Astrocyte of the cerebellum (primary cell): ENCODE results near the gene IFRD2.

Source experiments
- DNase-seq: peaks from one replicate; pipeline ENCODE4 v3.0.0-alpha.2; 2011; ENCODE audit warnings: low read depth
- H3K4me3 ChIP-seq: 2 replicates; pipeline ENCODE4 v1.5.1; 2011; ENCODE audit warnings: mild to moderate bottlenecking, low read depth, low read length, moderate library complexity
- in situ Hi-C: cut with HindIII; loops from 2 replicates; pipeline ENCODE4 v1.10.0; 2017; ENCODE audit warnings: low sequenced_read_pairs
- TF ChIP-seq, protein P1 (sequence below): IDR thresholded peaks from 2 replicates; pipeline ENCODE4 v1.5.1; 2012; ENCODE audit warnings: low read length, low read depth, moderate library complexity, mild to moderate bottlenecking; ENCODE audit errors: missing control alignments

IFRD2 gene

DNA sequence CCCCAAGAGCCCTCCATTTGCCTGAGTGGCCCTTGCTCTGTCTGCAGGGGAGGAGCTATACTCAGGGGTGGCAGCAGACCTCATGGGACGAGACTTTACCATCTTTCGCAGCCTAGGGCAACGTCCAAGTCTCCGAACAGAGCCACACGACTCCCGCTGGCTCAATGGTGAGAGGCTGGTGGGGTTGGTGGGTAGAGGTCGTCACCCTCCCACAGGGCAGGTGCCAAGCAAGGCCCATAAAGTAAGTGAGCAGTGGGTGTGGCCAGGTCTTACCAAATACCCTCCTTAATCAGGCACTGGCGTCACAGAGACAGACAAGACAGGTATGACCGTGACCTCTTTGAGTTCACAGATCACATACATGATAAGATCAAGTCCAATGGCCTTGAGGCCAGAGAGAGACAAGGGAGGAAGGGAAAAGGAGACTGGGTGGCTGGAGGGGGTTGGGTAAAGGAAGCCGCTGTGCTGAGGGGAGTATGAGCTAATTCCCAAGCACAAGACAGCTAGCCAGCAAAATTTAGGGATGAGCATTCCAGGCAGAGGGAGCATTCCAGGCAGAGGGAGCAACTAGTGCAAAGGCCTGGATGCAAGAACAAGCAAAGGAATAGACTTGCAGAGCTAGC is 20.8 kb downstream of the IFRD2 start:
- no peak overlapping the region for H3K4me3 ChIP-seq

DNA sequence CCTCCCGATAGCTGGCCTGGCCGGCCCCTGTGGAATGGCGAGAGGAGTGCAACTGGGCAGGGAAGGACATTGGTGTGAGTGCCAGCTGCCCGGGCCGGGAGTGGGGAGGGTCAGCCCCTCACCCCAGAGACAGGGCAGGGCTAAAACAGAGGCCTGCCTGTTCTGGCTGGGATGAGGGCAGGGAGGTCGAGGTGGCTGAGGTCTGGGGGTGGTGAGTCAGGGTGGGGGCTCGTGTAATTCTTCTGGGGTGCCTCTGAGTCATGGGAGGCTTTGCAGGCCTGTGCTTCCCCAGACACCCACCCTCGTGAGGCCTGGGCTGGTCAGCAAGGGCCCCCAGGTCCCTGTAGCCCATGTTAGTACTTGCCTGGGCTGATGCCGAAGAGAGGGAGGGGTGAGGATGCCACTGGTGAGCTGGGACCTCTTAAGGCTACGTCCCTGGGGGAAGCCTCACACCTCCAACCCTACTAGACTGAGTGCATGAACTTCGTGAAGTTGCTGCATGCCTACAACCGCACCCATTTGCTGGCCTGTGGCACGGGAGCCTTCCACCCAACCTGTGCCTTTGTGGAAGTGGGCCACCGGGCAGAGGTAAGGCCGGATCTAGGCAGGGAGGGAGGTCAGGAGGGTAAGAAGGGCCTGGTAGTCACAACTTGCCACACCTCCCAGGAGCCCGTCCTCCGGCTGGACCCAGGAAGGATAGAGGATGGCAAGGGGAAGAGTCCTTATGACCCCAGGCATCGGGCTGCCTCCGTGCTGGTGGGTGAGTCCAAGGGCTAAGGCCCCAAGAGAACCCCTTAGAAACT is 21.6 kb downstream of the IFRD2 start:
- in situ Hi-C loops, result no loop called here
- TF ChIP-seq, protein P1, sequence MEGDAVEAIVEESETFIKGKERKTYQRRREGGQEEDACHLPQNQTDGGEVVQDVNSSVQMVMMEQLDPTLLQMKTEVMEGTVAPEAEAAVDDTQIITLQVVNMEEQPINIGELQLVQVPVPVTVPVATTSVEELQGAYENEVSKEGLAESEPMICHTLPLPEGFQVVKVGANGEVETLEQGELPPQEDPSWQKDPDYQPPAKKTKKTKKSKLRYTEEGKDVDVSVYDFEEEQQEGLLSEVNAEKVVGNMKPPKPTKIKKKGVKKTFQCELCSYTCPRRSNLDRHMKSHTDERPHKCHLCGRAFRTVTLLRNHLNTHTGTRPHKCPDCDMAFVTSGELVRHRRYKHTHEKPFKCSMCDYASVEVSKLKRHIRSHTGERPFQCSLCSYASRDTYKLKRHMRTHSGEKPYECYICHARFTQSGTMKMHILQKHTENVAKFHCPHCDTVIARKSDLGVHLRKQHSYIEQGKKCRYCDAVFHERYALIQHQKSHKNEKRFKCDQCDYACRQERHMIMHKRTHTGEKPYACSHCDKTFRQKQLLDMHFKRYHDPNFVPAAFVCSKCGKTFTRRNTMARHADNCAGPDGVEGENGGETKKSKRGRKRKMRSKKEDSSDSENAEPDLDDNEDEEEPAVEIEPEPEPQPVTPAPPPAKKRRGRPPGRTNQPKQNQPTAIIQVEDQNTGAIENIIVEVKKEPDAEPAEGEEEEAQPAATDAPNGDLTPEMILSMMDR, result no peak
- no peak overlapping the region for H3K4me3 ChIP-seq
- DNase-seq, result no peak

More for the DNA sequence above, 20.8 kb downstream of the IFRD2 start:
- in situ Hi-C loops, result no loop called here
- TF ChIP-seq, protein P1, result no peak
- DNase-seq, result no peak

DNA sequence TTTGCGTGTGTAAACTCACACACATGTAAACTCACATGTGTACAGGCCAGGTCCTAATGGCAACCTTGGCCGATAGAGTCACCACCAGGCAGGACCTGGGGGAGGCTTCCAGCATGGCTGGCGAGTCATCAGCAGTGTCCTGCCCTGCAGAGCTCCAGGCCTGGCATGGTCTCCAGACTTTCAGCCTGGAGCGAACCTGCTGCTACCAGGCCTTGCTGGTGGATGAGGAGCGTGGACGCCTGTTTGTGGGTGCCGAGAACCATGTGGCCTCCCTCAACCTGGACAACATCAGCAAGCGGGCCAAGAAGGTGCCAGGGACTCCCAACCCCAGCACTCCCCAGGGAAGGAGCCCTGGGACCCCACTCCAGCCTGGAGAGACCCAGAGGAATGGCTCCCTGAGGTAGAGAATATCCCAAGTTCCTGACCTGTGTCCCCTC is 22.2 kb downstream of the IFRD2 start:
- DNase-seq, result no peak
- TF ChIP-seq, protein P1, result no peak
- no peak overlapping the region for H3K4me3 ChIP-seq
- in situ Hi-C loops, result no loop called here

DNA sequence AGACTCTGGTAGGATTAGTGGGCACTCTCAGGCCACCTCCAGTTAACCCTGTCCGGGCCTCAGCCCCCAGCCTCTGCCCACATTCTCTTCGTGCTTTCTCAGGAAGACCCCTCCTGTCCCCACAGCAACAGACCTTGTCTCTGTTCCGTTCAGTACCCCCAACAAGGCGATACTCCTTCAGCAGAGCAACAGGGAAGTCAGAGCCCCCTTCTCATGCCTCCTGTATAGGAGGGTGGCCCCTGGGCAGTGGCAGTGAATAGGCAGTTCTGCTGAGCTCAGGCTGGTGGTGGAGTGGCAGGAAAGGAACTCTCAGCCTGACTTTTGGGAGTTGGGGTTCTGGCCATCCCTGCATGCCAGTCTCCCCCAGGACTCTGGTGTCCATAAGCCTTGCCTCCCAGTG is 22.8 kb downstream of the IFRD2 start:
- H3K4me3 ChIP-seq, result peak overlapping the region; percentile 18
- in situ Hi-C loops, result no loop called here
- TF ChIP-seq, protein P1, result no peak
- no peak for DNase-seq

DNA sequence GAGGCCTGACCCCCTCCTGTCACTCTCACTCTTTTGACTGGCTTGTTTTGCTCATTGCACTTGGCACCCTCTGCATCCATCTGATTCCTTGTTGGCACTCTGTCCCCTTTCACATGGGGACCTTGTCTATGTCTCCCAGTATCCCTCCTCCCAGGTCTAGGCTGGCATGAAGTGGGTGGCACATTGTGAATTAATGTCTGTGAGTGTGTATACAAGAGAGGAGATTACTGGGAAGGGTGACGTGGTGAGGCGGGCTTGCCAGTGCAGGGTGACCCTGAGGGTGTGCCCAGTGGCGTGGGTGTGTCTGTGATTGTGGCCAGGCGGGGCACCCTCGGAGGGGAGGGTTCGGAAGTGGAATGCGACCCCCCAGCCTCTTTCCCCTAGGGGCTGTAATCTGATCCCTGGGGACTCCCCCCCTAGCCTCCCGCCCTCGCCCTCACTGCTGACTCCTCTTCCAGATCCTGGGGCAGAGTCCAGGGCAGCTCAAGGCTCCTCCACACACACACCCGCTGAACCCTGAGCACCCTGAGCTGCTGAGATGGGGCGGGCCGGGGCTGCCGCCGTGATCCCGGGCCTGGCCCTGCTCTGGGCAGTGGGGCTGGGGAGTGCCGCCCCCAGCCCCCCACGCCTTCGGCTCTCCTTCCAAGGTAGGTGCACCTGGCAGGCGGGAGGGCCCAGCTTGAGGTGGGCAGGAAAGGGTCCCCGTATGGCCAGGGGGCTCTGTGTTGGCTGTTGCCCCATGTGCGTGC is 23.4 kb downstream of the IFRD2 start, which contains the start of gene SEMA3B:
SEMA3B (plus strand) TSS at position 445 of the 749 bp plus-strand sequence; CDS start at position 539, 94 bp downstream.
- peak within 1 kb of the TSS; percentile 36 for H3K4me3 ChIP-seq
- DNase-seq, result no peak
- in situ Hi-C loops, result no loop called here
- TF ChIP-seq, protein P1, result no peak

DNA sequence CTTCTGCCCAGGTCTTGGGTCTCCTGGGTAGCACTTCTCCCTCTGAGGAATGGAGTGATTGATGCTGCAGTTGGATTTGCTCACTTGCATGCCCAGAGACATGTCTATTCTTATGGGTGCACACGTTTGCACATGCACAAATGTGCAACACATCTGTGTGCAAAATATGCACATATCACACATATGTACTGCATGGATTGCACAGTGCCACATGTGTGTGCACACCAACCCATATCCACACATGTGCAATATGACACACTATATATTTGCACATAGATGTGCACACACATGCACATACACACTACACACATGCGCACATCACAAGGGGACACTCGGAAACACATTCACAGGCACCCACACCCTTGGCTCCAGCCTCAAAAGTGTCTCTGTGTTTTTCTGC is 24.0 kb downstream of the IFRD2 start:
- H3K4me3 ChIP-seq, result peak overlapping the region; percentile 36
- in situ Hi-C loops, result no loop called here
- TF ChIP-seq, protein P1, result no peak
- no peak for DNase-seq
